Head of caudate nucleus (tissue), 42 donors: Measurements from ENCODE around the gene FGFBP3.

Experiments
- DNase-seq, 42 donors: peaks; one replicate each; pipeline versions ENCODE4 v3.0.0 to v3.0.0-alpha.2; 2020 to 2021; ENCODE audit warnings: mixed read lengths in 7 of 42
- intact Hi-C: fragments of 100-400 bp; cut with DNase I; formaldehyde crosslinking; loops from one replicate; pipeline ENCODE4 v1.15.0; 2022

The FGFBP3 gene

GRCh38 chr10:91909117-91909677 lies at the start of gene FGFBP3:
Gene FGFBP3, minus strand, starts transcription at chr10:91909486. Its CDS starts 517 bp downstream, at chr10:91908969.
- DNase-seq, result peak in 28 of 42 donors; percentile 14 to 71 (median 39)
- intact Hi-C loops, result loop anchor here (5.0 kb wide), 1 partner anchor 112 kb away; the partner anchor contains the start of gene TNKS2

- DNase-seq, result no peak
- intact Hi-C loops, result no loop called here
Observed at GRCh38 chr10:91957091-91957490, 47.8 kb upstream of the FGFBP3 start.

- no peak for DNase-seq
- intact Hi-C loops, result no loop called here
Observed at GRCh38 chr10:91955114-91955513, 45.8 kb upstream of the FGFBP3 start.

GRCh38 chr10:91953600-91954160 lies 44.4 kb upstream of the FGFBP3 start:
- no peak for DNase-seq
- intact Hi-C loops, result no loop called here

- intact Hi-C loops, result no loop called here
- no peak for DNase-seq
Observed at GRCh38 chr10:91944880-91945630, 35.8 kb upstream of the FGFBP3 start.

GRCh38 chr10:91941426-91941825 lies 32.1 kb upstream of the FGFBP3 start:
- intact Hi-C loops, result no loop called here
- no peak for DNase-seq

- intact Hi-C loops, result no loop called here
- no peak for DNase-seq
Observed at GRCh38 chr10:91939653-91940052, 30.4 kb upstream of the FGFBP3 start.

- no peak for DNase-seq
- intact Hi-C loops, result no loop called here
Observed at GRCh38 chr10:91935886-91936285, 26.6 kb upstream of the FGFBP3 start.

GRCh38 chr10:91932737-91933136 lies 23.5 kb upstream of the FGFBP3 start:
- intact Hi-C loops, result no loop called here
- no peak for DNase-seq

GRCh38 chr10:91931526-91932190 lies 22.4 kb upstream of the FGFBP3 start:
- intact Hi-C loops, result no loop called here
- no peak for DNase-seq

GRCh38 chr10:91930939-91931338 lies 21.7 kb upstream of the FGFBP3 start:
- DNase-seq, result no peak
- intact Hi-C loops, result no loop called here

- intact Hi-C loops, result loop anchor here (10.0 kb wide), 1 partner anchor 630 kb away; no protein-coding TSS in a partner anchor
- DNase-seq, result no peak
Observed at GRCh38 chr10:91925022-91925320, 15.7 kb upstream of the FGFBP3 start.

GRCh38 chr10:91924212-91925021 lies 15.1 kb upstream of the FGFBP3 start:
- intact Hi-C loops, result loop anchor here (5.0 to 10.0 kb wide), 3 partner anchors 127 to 630 kb away; partner anchors contain the start of gene TNKS2
- no peak for DNase-seq

GRCh38 chr10:91923371-91924211 lies 14.3 kb upstream of the FGFBP3 start, which contains the start of gene BTAF1:
Gene BTAF1, plus strand, starts transcription at chr10:91923770. Its CDS starts 307 bp downstream, at chr10:91924077.
- intact Hi-C loops, result loop anchor here (5.0 to 10.0 kb wide), 3 partner anchors 126 to 629 kb away; partner anchors contain the start of gene TNKS2
- DNase-seq, result peak; percentile 84 to 97 (median 95)

- no peak for DNase-seq
- intact Hi-C loops, result loop anchor here (5.0 to 10.0 kb wide), 3 partner anchors 122 to 625 kb away; partner anchors contain the start of gene TNKS2
Observed at GRCh38 chr10:91919651-91920050, 10.4 kb upstream of the FGFBP3 start.

GRCh38 chr10:91910467-91910866 lies 1.2 kb upstream of the FGFBP3 start:
- intact Hi-C loops, result no loop called here
- DNase-seq, result no peak

- peak; percentile 53 to 92 (median 80) for DNase-seq
- intact Hi-C loops, result loop anchor here (5.0 kb wide), 1 partner anchor 111 kb away; the partner anchor contains the start of gene TNKS2
Observed at GRCh38 chr10:91908337-91909116, 759 bp downstream of the FGFBP3 start.
